HepG2 (cell line): ENCODE data around the gene RNU4-1. TPM values are rescaled to one million over a fixed set of nuclear protein-coding genes. Genes with fewer than 3 reads are reported as not detected.

Source experiments
- DMAP1 ChIP-seq: IDR thresholded peaks from 2 replicates; pipeline ENCODE4 v1.6.1; 2016
- GABPB1 ChIP-seq: IDR thresholded peaks from 2 replicates; pipeline ENCODE4 v1.6.1; 2016; ENCODE audit warnings: mild to moderate bottlenecking, missing genetic modification reagents, moderate library complexity, missing compliant biosample characterization
- HDAC2 ChIP-seq: sonication (generic); formaldehyde crosslinking; IDR thresholded peaks from 2 replicates; pipeline ENCODE4 v1.4.0; 2020; ENCODE audit warnings: missing genetic modification reagents
- HNF1A ChIP-seq, 2 experiments: sonication (generic) in 1 of 2; formaldehyde crosslinking in 1 of 2; IDR thresholded peaks; 2 replicates each; pipeline versions ENCODE4 v1.4.0 to v1.6.1; 2016 to 2020; ENCODE audit warnings: borderline replicate concordance in 1 of 2, low read depth in 1 of 2, mild to moderate bottlenecking in 1 of 2, missing genetic modification reagents in 1 of 2
- KIAA2018 ChIP-seq: sonication (generic); formaldehyde crosslinking; IDR thresholded peaks from 2 replicates; pipeline ENCODE4 v1.5.0; 2020; ENCODE audit warnings: mild to moderate bottlenecking, missing genetic modification reagents, borderline replicate concordance
- NR2C2 ChIP-seq: sonication (generic); formaldehyde crosslinking; IDR thresholded peaks from 2 replicates; pipeline ENCODE4 v1.4.0; 2020; ENCODE audit warnings: missing genetic modification reagents, mild to moderate bottlenecking, moderate library complexity, borderline replicate concordance
- POLR2A ChIP-seq, 2 experiments: IDR thresholded peaks; 2 replicates each; pipeline ENCODE4 v1.6.1; 2011; ENCODE audit warnings: low read depth in 2 of 2, low read length in 2 of 2, mild to moderate bottlenecking in 1 of 2, moderate library complexity in 1 of 2; ENCODE audit not compliant: insufficient read depth in 1 of 2
- ZGPAT ChIP-seq: IDR thresholded peaks from 2 replicates; pipeline ENCODE4 v1.6.1; 2016; ENCODE audit warnings: mild to moderate bottlenecking
- ZNF143 ChIP-seq: sonication (generic); formaldehyde crosslinking; IDR thresholded peaks from 2 replicates; pipeline ENCODE4 v1.4.0; 2020; ENCODE audit warnings: missing genetic modification reagents
- ZSCAN20 ChIP-seq: sonication (generic); formaldehyde crosslinking; IDR thresholded peaks from 2 replicates; pipeline ENCODE4 v1.4.0; 2020; ENCODE audit warnings: missing genetic modification reagents, mild to moderate bottlenecking, borderline replicate concordance
- polyA plus RNA-seq, 8 experiments: library from polyadenylated mRNA; depleted of rRNA in 3 of 8; stranded (reverse) in 7 of 8; unstranded in 1 of 8; fragments of >200 nt; fragmentation: Illumina TruSeq in 4 of 8; extraction: Trizol in 4 of 8; gene quantifications; 2 replicates each; pipeline versions ENCODE4 v1.2.1 to v1.2.3, GENCODE V29; 2011 to 2016; ENCODE audit warnings: low read depth in 4 of 8, missing spikeins in 1 of 8, mixed read lengths in 1 of 8; ENCODE audit not compliant: insufficient read depth in 1 of 8
- total RNA-seq, 5 experiments: library from RNA; depleted of rRNA; stranded (reverse); fragments of >200 nt; fragmentation: Illumina TruSeq; extraction: Trizol; gene quantifications; 2 replicates each; pipeline ENCODE4 v1.2.3, GENCODE V29; 2016; ENCODE audit warnings: low read depth in 1 of 5
- TF ChIP-seq, protein P1 (sequence below), 2 experiments: fragments of 450-650 bp in 1 of 2; sonication (generic) in 1 of 2; formaldehyde crosslinking; IDR thresholded peaks; 2 replicates each; pipeline versions ENCODE4 v1.5.0 to v1.8.0; 2020 to 2022; ENCODE audit warnings: mild to moderate bottlenecking in 1 of 2, missing genetic modification reagents in 1 of 2

Gene RNU4-1
- total and polyA plus RNA-seq, 2 of the 13 experiments (the other 11 are each of a cell fraction or from before 2014, with no cell fraction given): 7,407 TPM; not detected in 1

- TF ChIP-seq KIAA2018 (no peak), HDAC2 (peak; percentile 51; the same call in 1 of the 2 replicates), DMAP1 (0 out of 2 replicates have a peak, but pooled peaks have one; percentile 48), NR2C2 (CRISPR knock-in tag) (peak; percentile 74), ZSCAN20 (CRISPR knock-in tag) (no peak), ZGPAT (CRISPR knock-in tag) (peak; percentile 44; the same call in 1 of the 2 replicates), POLR2A (IDR thresholded peaks at IDR 0.05; ENCODE audit: insufficient read depth in 1 of 2, low read depth in 2 of 2, low read length in 2 of 2) (peak; percentile 45 to 53), HNF1A (IDR thresholded peaks at IDR 0.05; ENCODE audit: low read depth) (no peak), HNF1A (CRISPR knock-in tag; IDR thresholded peaks at IDR 0.05; ENCODE audit: borderline replicate concordance) (peak; percentile 47; the same call in 1 of the 2 replicates), ZNF143 (CRISPR knock-in tag) (peak; percentile 98), GABPB1 (CRISPR knock-in tag) (peak; percentile 40)
- TF ChIP-seq, protein P1, sequence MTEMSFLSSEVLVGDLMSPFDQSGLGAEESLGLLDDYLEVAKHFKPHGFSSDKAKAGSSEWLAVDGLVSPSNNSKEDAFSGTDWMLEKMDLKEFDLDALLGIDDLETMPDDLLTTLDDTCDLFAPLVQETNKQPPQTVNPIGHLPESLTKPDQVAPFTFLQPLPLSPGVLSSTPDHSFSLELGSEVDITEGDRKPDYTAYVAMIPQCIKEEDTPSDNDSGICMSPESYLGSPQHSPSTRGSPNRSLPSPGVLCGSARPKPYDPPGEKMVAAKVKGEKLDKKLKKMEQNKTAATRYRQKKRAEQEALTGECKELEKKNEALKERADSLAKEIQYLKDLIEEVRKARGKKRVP (CRISPR knock-in tag; IDR thresholded peaks at IDR 0.05): peak in 1 of 2 experiments; percentile 47; a peak in 1 of 4 replicates
Observed at GRCh38 chr12:120301962-120302815, 9.2 kb upstream of the RNU4-1 start, which contains the start of gene SIRT4 (continued).
